ENCODE measurements around the gene TELO2.
A peak's percentile ranks its signal among the peaks of the same experiment; 100 is the strongest.

Gene TELO2

GRCh38 chr16:1540556-1540855 is 47.3 kb downstream of the TELO2 start:
- Histone ChIP-seq H3K27me3 (ENCODE audit: insufficient read depth, low read length) (no peaks in the 10 kb centered on the region), H3K4me3 (ENCODE audit: low read depth, low read length) (no peak overlapping the region), H2AFZ (ENCODE audit: low read length, unreplicated experiment) (no peak overlapping the region), H3K36me3 (ENCODE audit: insufficient read depth, low read length) (no peaks in the 10 kb centered on the region), H3K27ac (ENCODE audit: low read depth, low read length) (no peak overlapping the region), H3K4me1 (ENCODE audit: control insufficient read depth, insufficient read depth, low read length, unreplicated experiment) (peaks cover 15% of the 10 kb centered on the region), H3K79me2 (ENCODE audit: control insufficient read depth, insufficient read depth, low read length, unreplicated experiment) (peaks cover 22% of the 10 kb centered on the region)

- Histone ChIP-seq H3K27me3 (ENCODE audit: insufficient read depth, low read length) (no peaks in the 10 kb centered on the region), H3K36me3 (ENCODE audit: insufficient read depth, low read length) (no peaks in the 10 kb centered on the region), H3K27ac (ENCODE audit: low read depth, low read length) (no peak overlapping the region), H3K4me3 (ENCODE audit: low read depth, low read length) (no peak overlapping the region), H3K79me2 (ENCODE audit: control insufficient read depth, insufficient read depth, low read length, unreplicated experiment) (peaks cover 23% of the 10 kb centered on the region), H3K4me1 (ENCODE audit: control insufficient read depth, insufficient read depth, low read length, unreplicated experiment) (peaks cover 13% of the 10 kb centered on the region), H2AFZ (ENCODE audit: low read length, unreplicated experiment) (no peak overlapping the region)
Observed at GRCh38 chr16:1541293-1542165, 48.4 kb downstream of the TELO2 start.

- Histone ChIP-seq H3K4me1 (ENCODE audit: control insufficient read depth, insufficient read depth, low read length, unreplicated experiment) (peaks cover 13% of the 10 kb centered on the region), H3K36me3 (ENCODE audit: insufficient read depth, low read length) (no peaks in the 10 kb centered on the region), H3K4me3 (ENCODE audit: low read depth, low read length) (no peak overlapping the region), H3K27ac (ENCODE audit: low read depth, low read length) (no peak overlapping the region), H3K79me2 (ENCODE audit: control insufficient read depth, insufficient read depth, low read length, unreplicated experiment) (peaks cover 23% of the 10 kb centered on the region), H3K27me3 (ENCODE audit: insufficient read depth, low read length) (no peaks in the 10 kb centered on the region), H2AFZ (ENCODE audit: low read length, unreplicated experiment) (no peak overlapping the region)
Observed at GRCh38 chr16:1542166-1542500, 49.0 kb downstream of the TELO2 start.

- H3K79me2 ChIP-seq (ENCODE audit: control insufficient read depth, insufficient read depth, low read length, unreplicated experiment), result peaks cover 21% of the 10 kb centered on the region
- H3K4me3 ChIP-seq (ENCODE audit: low read depth, low read length), result no peak overlapping the region
- H3K27ac ChIP-seq (ENCODE audit: low read depth, low read length), result peak overlapping the region; percentile 46
Observed at GRCh38 chr16:1542533-1542932, 49.4 kb downstream of the TELO2 start.

GRCh38 chr16:1543085-1543896 is 50.1 kb downstream of the TELO2 start:
- H3K27ac ChIP-seq (ENCODE audit: low read depth, low read length), result peak overlapping the region; percentile 46
- no peaks in the 10 kb centered on the region for H3K36me3 ChIP-seq (ENCODE audit: insufficient read depth, low read length)
- H3K4me1 ChIP-seq (ENCODE audit: control insufficient read depth, insufficient read depth, low read length, unreplicated experiment), result peaks cover 20% of the 10 kb centered on the region
- peak overlapping the region; percentile 0; the same call in 1 of the 2 replicates for H3K4me3 ChIP-seq (ENCODE audit: low read depth, low read length)
- H3K79me2 ChIP-seq (ENCODE audit: control insufficient read depth, insufficient read depth, low read length, unreplicated experiment), result peaks cover 23% of the 10 kb centered on the region
- no peaks in the 10 kb centered on the region for H3K27me3 ChIP-seq (ENCODE audit: insufficient read depth, low read length)
- H2AFZ ChIP-seq (ENCODE audit: low read length, unreplicated experiment), result no peak overlapping the region

More at GRCh38 chr16:1542533-1542932, 49.4 kb downstream of the TELO2 start:
- H3K36me3 ChIP-seq (ENCODE audit: insufficient read depth, low read length), result no peaks in the 10 kb centered on the region
- no peaks in the 10 kb centered on the region for H3K27me3 ChIP-seq (ENCODE audit: insufficient read depth, low read length)
- H2AFZ ChIP-seq (ENCODE audit: low read length, unreplicated experiment), result no peak overlapping the region
- H3K4me1 ChIP-seq (ENCODE audit: control insufficient read depth, insufficient read depth, low read length, unreplicated experiment), result peaks cover 13% of the 10 kb centered on the region

GRCh38 chr16:1545044-1546040 is 52.2 kb downstream of the TELO2 start:
- peaks cover 22% of the 10 kb centered on the region for H3K79me2 ChIP-seq (ENCODE audit: control insufficient read depth, insufficient read depth, low read length, unreplicated experiment)

GRCh38 chr16:1546430-1546829 is 53.3 kb downstream of the TELO2 start:
- H3K27me3 ChIP-seq (ENCODE audit: insufficient read depth, low read length), result no peaks in the 10 kb centered on the region
- H3K4me1 ChIP-seq (ENCODE audit: control insufficient read depth, insufficient read depth, low read length, unreplicated experiment), result peaks cover 27% of the 10 kb centered on the region
- H3K4me3 ChIP-seq (ENCODE audit: low read depth, low read length), result no peak overlapping the region
- no peak overlapping the region for H2AFZ ChIP-seq (ENCODE audit: low read length, unreplicated experiment)
- no peaks in the 10 kb centered on the region for H3K36me3 ChIP-seq (ENCODE audit: insufficient read depth, low read length)
- H3K27ac ChIP-seq (ENCODE audit: low read depth, low read length), result no peak overlapping the region
- H3K79me2 ChIP-seq (ENCODE audit: control insufficient read depth, insufficient read depth, low read length, unreplicated experiment), result peaks cover 21% of the 10 kb centered on the region

More at GRCh38 chr16:1545044-1546040, 52.2 kb downstream of the TELO2 start:
- Histone ChIP-seq H3K27ac (ENCODE audit: low read depth, low read length) (no peak overlapping the region), H3K27me3 (ENCODE audit: insufficient read depth, low read length) (no peaks in the 10 kb centered on the region), H3K4me1 (ENCODE audit: control insufficient read depth, insufficient read depth, low read length, unreplicated experiment) (peaks cover 27% of the 10 kb centered on the region), H3K4me3 (ENCODE audit: low read depth, low read length) (no peak overlapping the region), H3K36me3 (ENCODE audit: insufficient read depth, low read length) (no peaks in the 10 kb centered on the region), H2AFZ (ENCODE audit: low read length, unreplicated experiment) (no peak overlapping the region)

GRCh38 chr16:1548233-1548632 is 55.1 kb downstream of the TELO2 start:
- no peak overlapping the region for H2AFZ ChIP-seq (ENCODE audit: low read length, unreplicated experiment)
- H3K79me2 ChIP-seq (ENCODE audit: control insufficient read depth, insufficient read depth, low read length, unreplicated experiment), result peaks cover 21% of the 10 kb centered on the region
- no peaks in the 10 kb centered on the region for H3K36me3 ChIP-seq (ENCODE audit: insufficient read depth, low read length)
- no peak overlapping the region for H3K4me3 ChIP-seq (ENCODE audit: low read depth, low read length)
- H3K4me1 ChIP-seq (ENCODE audit: control insufficient read depth, insufficient read depth, low read length, unreplicated experiment), result peaks cover 21% of the 10 kb centered on the region
- 0 out of 2 replicates have a peak overlapping the region, but pooled peaks have one; percentile 6 for H3K27ac ChIP-seq (ENCODE audit: low read depth, low read length)
- no peaks in the 10 kb centered on the region for H3K27me3 ChIP-seq (ENCODE audit: insufficient read depth, low read length)

GRCh38 chr16:1548727-1549126 is 55.6 kb downstream of the TELO2 start:
- Histone ChIP-seq H2AFZ (ENCODE audit: low read length, unreplicated experiment) (no peak overlapping the region), H3K79me2 (ENCODE audit: control insufficient read depth, insufficient read depth, low read length, unreplicated experiment) (peaks cover 21% of the 10 kb centered on the region), H3K4me1 (ENCODE audit: control insufficient read depth, insufficient read depth, low read length, unreplicated experiment) (peaks cover 16% of the 10 kb centered on the region), H3K27me3 (ENCODE audit: insufficient read depth, low read length) (no peaks in the 10 kb centered on the region), H3K4me3 (ENCODE audit: low read depth, low read length) (no peak overlapping the region), H3K36me3 (ENCODE audit: insufficient read depth, low read length) (no peaks in the 10 kb centered on the region), H3K27ac (ENCODE audit: low read depth, low read length) (0 out of 2 replicates have a peak overlapping the region, but pooled peaks have one; percentile 6)

- no peak overlapping the region for H3K4me3 ChIP-seq (ENCODE audit: low read depth, low read length)
- peaks cover 14% of the 10 kb centered on the region for H3K4me1 ChIP-seq (ENCODE audit: control insufficient read depth, insufficient read depth, low read length, unreplicated experiment)
- no peaks in the 10 kb centered on the region for H3K27me3 ChIP-seq (ENCODE audit: insufficient read depth, low read length)
- H2AFZ ChIP-seq (ENCODE audit: low read length, unreplicated experiment), result no peak overlapping the region
- peaks cover 20% of the 10 kb centered on the region for H3K79me2 ChIP-seq (ENCODE audit: control insufficient read depth, insufficient read depth, low read length, unreplicated experiment)
- no peaks in the 10 kb centered on the region for H3K36me3 ChIP-seq (ENCODE audit: insufficient read depth, low read length)
- H3K27ac ChIP-seq (ENCODE audit: low read depth, low read length), result no peak overlapping the region
Observed at GRCh38 chr16:1550069-1550468, 56.9 kb downstream of the TELO2 start.
